Measurements from ENCODE around the gene STIM1.

The STIM1 gene

DNA sequence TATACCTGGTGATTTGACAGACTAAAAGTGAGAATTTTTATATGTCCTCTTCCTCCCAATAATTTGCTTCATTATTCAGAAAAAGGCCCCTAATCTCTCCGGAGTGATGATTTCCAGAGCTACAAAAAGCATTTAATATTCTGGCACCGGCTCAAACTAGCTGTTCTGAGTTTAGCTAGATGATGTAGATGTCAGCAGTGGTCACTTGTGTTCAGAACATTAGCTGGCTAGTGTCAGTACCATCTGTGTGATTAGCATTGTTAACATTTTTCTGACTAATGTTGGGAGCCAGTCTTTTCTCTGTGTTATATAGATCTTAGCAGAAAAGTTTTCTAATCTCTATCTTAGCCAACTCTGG, 170.5 kb downstream of the STIM1 start:
- Histone ChIP-seq H3K9me3 (ENCODE audit: control insufficient read depth, insufficient read depth, low read length) (peaks cover 3% of the 10 kb centered on the region; the same call in 1 of the 2 replicates), H3K9me2 (replicated peaks; ENCODE audit: control insufficient read depth, low read length) (no peaks in the 10 kb centered on the region), H3K27ac (ENCODE audit: low read depth, low read length) (no peak overlapping the region)

DNA sequence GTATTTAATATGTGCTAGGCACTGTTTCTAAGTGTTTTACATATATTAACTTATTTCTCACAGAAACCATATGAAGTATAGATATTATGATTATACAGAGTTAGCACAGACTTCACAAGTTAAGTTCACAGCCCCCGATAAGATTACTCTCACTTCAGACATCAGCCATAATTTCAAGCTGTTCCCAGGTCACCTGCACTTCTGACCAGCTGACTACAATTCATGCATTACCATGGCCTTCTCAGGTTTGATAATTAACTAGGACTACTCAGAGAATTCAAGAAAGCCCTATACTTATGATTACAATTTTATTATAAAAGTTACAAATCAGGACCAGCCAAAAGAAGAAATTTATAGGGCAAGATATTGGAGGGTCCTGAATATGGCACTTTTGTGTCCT, 170.9 kb downstream of the STIM1 start:
- no peak overlapping the region for H3K4me3 ChIP-seq (ENCODE audit: low read length)
- no peak overlapping the region for H3K27ac ChIP-seq (ENCODE audit: low read depth, low read length)
- peaks cover 3% of the 10 kb centered on the region; the same call in 1 of the 2 replicates for H3K9me3 ChIP-seq (ENCODE audit: control insufficient read depth, insufficient read depth, low read length)
- no peaks in the 10 kb centered on the region for H3K9me2 ChIP-seq (replicated peaks; ENCODE audit: control insufficient read depth, low read length)
- H3K4me1 ChIP-seq (ENCODE audit: control insufficient read depth, low read length) = no peaks in the 10 kb centered on the region
- H3K4me2 ChIP-seq (ENCODE audit: low read length) = no peak overlapping the region
- no peaks in the 10 kb centered on the region for H3K27me3 ChIP-seq (ENCODE audit: control insufficient read depth, low read length)
- no peak for TF ChIP-seq EZH2phosphoT487 (IDR thresholded peaks at IDR 0.05; ENCODE audit: borderline replicate concordance, low read length)
- TF ChIP-seq CTCF (IDR thresholded peaks at IDR 0.05; ENCODE audit: low read depth, low read length, poor library complexity, severe bottlenecking) = no peak
- H3K79me2 ChIP-seq (ENCODE audit: control insufficient read depth, low read length) = no peaks in the 10 kb centered on the region
- H4K20me1 ChIP-seq (ENCODE audit: control insufficient read depth, insufficient read depth, low read depth, low read length) = no peaks in the 10 kb centered on the region
- 0 out of 2 replicates have a peak, but pooled peaks cover 2% of the 10 kb centered on the region for H3K36me3 ChIP-seq (ENCODE audit: control insufficient read depth, low read length)
- no peaks in the 10 kb centered on the region for H3F3A ChIP-seq (ENCODE audit: control insufficient read depth, insufficient read depth)

More for the DNA sequence above, 170.5 kb downstream of the STIM1 start:
- H3K79me2 ChIP-seq (ENCODE audit: control insufficient read depth, low read length) = no peaks in the 10 kb centered on the region
- H3K36me3 ChIP-seq (ENCODE audit: control insufficient read depth, low read length) = 0 out of 2 replicates have a peak, but pooled peaks cover 2% of the 10 kb centered on the region
- H4K20me1 ChIP-seq (ENCODE audit: control insufficient read depth, insufficient read depth, low read depth, low read length) = no peaks in the 10 kb centered on the region
- no peaks in the 10 kb centered on the region for H3K4me1 ChIP-seq (ENCODE audit: control insufficient read depth, low read length)
- no peak for TF ChIP-seq CTCF (IDR thresholded peaks at IDR 0.05; ENCODE audit: low read depth, low read length, poor library complexity, severe bottlenecking)
- TF ChIP-seq EZH2phosphoT487 (IDR thresholded peaks at IDR 0.05; ENCODE audit: borderline replicate concordance, low read length) = no peak
- H3K4me3 ChIP-seq (ENCODE audit: low read length) = no peak overlapping the region
- H3F3A ChIP-seq (ENCODE audit: control insufficient read depth, insufficient read depth) = no peaks in the 10 kb centered on the region
- no peaks in the 10 kb centered on the region for H3K27me3 ChIP-seq (ENCODE audit: control insufficient read depth, low read length)
- H3K4me2 ChIP-seq (ENCODE audit: low read length) = no peak overlapping the region

DNA sequence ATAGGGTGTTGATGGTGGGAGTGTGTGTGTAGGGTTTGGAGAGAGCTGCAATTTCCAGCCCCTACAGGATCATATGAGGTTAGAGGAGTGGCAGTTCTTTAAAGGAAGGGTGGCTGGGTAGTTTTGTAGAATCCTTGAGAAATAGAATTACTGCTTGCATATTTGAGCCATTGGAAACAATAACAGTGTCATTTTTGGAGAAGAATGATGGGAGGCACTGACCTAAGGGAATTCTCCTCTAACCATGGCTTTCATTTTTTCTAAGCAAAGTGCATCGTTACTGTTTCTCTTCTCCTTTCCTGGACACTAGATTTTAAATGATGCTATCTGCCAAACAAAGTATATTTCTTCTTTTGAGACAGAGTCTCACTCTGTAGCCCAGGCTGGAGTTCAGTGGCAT, 172.3 kb downstream of the STIM1 start:
- no peaks in the 10 kb centered on the region for H3K79me2 ChIP-seq (ENCODE audit: control insufficient read depth, low read length)
- no peak overlapping the region for H3K27ac ChIP-seq (ENCODE audit: low read depth, low read length)
- H4K20me1 ChIP-seq (ENCODE audit: control insufficient read depth, insufficient read depth, low read depth, low read length) = no peaks in the 10 kb centered on the region
- no peaks in the 10 kb centered on the region for H3K9me2 ChIP-seq (replicated peaks; ENCODE audit: control insufficient read depth, low read length)
- H3K36me3 ChIP-seq (ENCODE audit: control insufficient read depth, low read length) = 0 out of 2 replicates have a peak, but pooled peaks cover 2% of the 10 kb centered on the region
- TF ChIP-seq CTCF (IDR thresholded peaks at IDR 0.05; ENCODE audit: low read depth, low read length, poor library complexity, severe bottlenecking) = no peak
- TF ChIP-seq EZH2phosphoT487 (IDR thresholded peaks at IDR 0.05; ENCODE audit: borderline replicate concordance, low read length) = no peak
- H3F3A ChIP-seq (ENCODE audit: control insufficient read depth, insufficient read depth) = no peaks in the 10 kb centered on the region
- no peak overlapping the region for H3K4me2 ChIP-seq (ENCODE audit: low read length)
- H3K27me3 ChIP-seq (ENCODE audit: control insufficient read depth, low read length) = no peaks in the 10 kb centered on the region
- no peak overlapping the region for H3K4me3 ChIP-seq (ENCODE audit: low read length)
- no peaks in the 10 kb centered on the region for H3K4me1 ChIP-seq (ENCODE audit: control insufficient read depth, low read length)
- peaks cover 3% of the 10 kb centered on the region; the same call in 1 of the 2 replicates for H3K9me3 ChIP-seq (ENCODE audit: control insufficient read depth, insufficient read depth, low read length)
